PFSK-1 (cell line): Measurements from ENCODE around the gene CHL1.

Experiments
- FOXP2 ChIP-seq: optimal IDR thresholded peaks from 2 replicates; pipeline ENCODE3; 2011; ENCODE audit warnings: borderline replicate concordance, control low read depth, inconsistent platforms; ENCODE audit not compliant: insufficient read depth; ENCODE audit errors: extremely low read length, extremely low read depth
- POLR2AphosphoS5 ChIP-seq: IDR thresholded peaks from 2 replicates; pipeline ENCODE4 v1.6.1; 2012; ENCODE audit warnings: low read depth, mild to moderate bottlenecking, control low read depth, low read length, moderate library complexity
- SIN3A ChIP-seq: IDR thresholded peaks from 2 replicates; pipeline ENCODE4 v1.6.1; 2012; ENCODE audit warnings: mild to moderate bottlenecking, low read length, moderate library complexity, borderline replicate concordance; ENCODE audit not compliant: insufficient read depth
- TAF1 ChIP-seq: IDR thresholded peaks from 2 replicates; pipeline ENCODE4 v1.6.1; 2012; ENCODE audit warnings: low read length, control low read depth, borderline replicate concordance; ENCODE audit not compliant: insufficient read depth
- TF ChIP-seq, protein P1 (sequence below), 2 experiments: IDR thresholded peaks; 2 replicates each; pipeline versions ENCODE4 v1.6.1 to v1.8.0; 2011 to 2012; ENCODE audit warnings: low read depth in 2 of 2, low read length in 2 of 2, control low read depth in 1 of 2, inconsistent platforms in 1 of 2, mild to moderate bottlenecking in 1 of 2, moderate library complexity in 1 of 2; ENCODE audit not compliant: insufficient read depth in 1 of 2

The CHL1 gene

DNA sequence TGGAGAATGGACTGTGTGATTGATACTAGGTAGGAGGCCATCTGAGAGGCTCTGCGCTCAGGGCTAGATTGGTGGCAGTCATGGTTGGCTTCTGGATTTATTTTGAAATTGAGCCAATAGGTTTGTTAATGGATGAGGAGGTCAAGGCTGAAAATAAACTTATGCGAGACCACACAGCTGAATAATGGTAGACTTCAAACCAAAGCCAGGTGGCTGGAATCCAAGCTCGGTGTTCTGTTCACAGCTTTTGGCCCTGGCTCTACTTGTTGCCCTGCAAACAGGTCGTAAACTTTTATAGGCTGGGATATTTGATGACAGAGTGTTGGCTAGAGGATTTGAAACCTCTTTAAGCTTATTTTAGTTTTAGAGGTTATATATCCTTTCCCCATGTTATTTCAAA lies 160.4 kb downstream of the CHL1 start:
- TF ChIP-seq TAF1: no peak
- TF ChIP-seq SIN3A: no peak
- TF ChIP-seq POLR2AphosphoS5: no peak
- TF ChIP-seq, protein P1, sequence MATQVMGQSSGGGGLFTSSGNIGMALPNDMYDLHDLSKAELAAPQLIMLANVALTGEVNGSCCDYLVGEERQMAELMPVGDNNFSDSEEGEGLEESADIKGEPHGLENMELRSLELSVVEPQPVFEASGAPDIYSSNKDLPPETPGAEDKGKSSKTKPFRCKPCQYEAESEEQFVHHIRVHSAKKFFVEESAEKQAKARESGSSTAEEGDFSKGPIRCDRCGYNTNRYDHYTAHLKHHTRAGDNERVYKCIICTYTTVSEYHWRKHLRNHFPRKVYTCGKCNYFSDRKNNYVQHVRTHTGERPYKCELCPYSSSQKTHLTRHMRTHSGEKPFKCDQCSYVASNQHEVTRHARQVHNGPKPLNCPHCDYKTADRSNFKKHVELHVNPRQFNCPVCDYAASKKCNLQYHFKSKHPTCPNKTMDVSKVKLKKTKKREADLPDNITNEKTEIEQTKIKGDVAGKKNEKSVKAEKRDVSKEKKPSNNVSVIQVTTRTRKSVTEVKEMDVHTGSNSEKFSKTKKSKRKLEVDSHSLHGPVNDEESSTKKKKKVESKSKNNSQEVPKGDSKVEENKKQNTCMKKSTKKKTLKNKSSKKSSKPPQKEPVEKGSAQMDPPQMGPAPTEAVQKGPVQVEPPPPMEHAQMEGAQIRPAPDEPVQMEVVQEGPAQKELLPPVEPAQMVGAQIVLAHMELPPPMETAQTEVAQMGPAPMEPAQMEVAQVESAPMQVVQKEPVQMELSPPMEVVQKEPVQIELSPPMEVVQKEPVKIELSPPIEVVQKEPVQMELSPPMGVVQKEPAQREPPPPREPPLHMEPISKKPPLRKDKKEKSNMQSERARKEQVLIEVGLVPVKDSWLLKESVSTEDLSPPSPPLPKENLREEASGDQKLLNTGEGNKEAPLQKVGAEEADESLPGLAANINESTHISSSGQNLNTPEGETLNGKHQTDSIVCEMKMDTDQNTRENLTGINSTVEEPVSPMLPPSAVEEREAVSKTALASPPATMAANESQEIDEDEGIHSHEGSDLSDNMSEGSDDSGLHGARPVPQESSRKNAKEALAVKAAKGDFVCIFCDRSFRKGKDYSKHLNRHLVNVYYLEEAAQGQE (IDR thresholded peaks at IDR 0.05; ENCODE audit: insufficient read depth in 1 of 2, low read depth in 2 of 2, low read length in 2 of 2): no peak
- TF ChIP-seq FOXP2: no peak

DNA sequence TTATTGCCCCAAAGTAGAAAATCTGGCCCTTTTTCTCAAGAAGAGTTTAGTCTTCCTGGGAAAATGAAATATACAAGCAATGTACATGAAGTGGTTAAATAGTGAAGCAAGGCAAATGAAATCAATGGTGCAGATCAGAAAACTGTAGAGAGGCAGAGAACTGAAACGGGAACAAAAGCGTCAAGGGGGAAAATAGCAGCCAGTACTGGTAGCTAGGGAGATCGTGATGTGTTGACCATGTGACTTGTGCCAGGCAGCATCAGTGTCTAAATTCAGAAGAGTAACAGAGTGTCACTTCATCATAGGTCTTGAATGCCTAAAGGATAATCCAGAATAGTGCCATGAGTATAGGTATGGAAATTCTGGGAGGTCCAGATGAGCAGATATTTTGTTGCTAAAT lies 163.1 kb downstream of the CHL1 start:
- TF ChIP-seq POLR2AphosphoS5: no peak
- TF ChIP-seq, protein P1 (IDR thresholded peaks at IDR 0.05; ENCODE audit: insufficient read depth in 1 of 2, low read depth in 2 of 2, low read length in 2 of 2): no peak
- no peak for TF ChIP-seq TAF1
- no peak for TF ChIP-seq FOXP2
- no peak for TF ChIP-seq SIN3A

DNA sequence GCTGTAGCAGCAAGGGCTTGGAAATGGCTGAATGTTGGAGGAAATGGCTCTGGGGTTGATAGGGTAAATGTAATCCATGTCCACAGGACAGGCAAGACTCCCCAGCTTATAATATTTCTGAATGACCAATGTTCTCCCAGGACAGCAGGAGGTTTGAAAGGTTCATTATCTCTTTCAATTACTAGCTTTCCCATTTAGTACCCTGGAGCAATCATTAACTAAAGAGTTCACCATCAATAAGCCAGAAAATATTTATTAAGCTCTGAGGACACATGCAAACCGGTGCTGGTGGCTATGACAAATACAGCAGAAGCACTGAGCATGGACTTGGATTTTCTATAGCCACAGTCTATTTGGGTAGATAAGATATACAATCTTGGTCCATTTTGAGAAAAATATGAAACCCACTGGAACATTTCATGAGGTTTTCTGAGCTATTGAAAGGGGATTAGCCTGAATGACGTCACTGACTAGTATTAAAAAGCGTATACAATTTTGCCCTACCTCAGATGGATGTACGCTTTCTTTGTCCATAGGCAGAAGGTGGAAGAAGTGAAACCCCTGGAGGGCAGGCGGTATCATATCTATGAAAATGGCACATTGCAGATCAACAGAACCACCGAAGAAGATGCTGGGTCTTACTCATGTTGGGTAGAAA lies 166.2 kb downstream of the CHL1 start:
- TF ChIP-seq POLR2AphosphoS5: no peak
- TF ChIP-seq SIN3A: no peak
- TF ChIP-seq, protein P1 (IDR thresholded peaks at IDR 0.05; ENCODE audit: insufficient read depth in 1 of 2, low read depth in 2 of 2, low read length in 2 of 2): no peak
- TF ChIP-seq TAF1: no peak
- TF ChIP-seq FOXP2: no peak

DNA sequence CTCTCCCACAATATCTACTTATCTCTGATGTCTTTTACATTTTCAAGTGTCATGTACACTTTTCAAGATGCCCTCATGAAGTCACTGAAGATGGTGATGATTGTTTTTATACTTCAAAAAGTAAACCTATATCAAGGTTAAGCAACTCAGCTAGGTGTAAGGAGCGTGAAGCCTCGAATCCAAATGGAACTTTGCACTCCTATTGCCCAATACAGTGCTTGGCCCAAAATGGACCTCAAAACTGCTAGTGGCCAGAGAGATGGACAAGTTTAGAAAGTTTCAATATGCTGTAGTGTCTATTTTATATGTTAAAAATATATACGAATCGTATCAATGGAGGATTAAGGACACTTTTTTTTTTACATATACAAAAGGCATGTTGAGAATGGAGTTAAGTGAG lies 167.7 kb downstream of the CHL1 start:
- TF ChIP-seq POLR2AphosphoS5 (no peak), FOXP2 (no peak), SIN3A (no peak), TAF1 (no peak)
- TF ChIP-seq, protein P1 (IDR thresholded peaks at IDR 0.05; ENCODE audit: insufficient read depth in 1 of 2, low read depth in 2 of 2, low read length in 2 of 2): no peak

DNA sequence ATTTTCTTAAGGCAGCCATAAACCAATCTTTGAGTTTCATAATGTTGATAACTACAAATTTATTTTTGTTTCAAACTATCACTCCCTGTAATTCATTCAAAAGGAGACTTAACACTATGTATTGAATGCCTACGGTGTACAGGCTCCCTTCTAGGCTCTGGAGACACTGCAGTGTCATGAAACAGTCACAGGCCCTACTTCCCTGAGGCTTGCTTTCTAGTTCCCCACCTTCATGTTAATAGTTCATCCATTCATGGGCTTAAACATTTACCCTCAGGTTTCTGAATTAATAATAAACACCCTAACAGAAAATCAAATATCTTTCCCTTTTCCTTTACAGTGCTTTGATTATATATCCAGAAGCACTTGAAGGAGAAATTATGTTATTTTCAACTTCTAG lies 168.7 kb downstream of the CHL1 start:
- TF ChIP-seq FOXP2 (no peak), TAF1 (no peak), SIN3A (no peak), POLR2AphosphoS5 (no peak)
- TF ChIP-seq, protein P1 (IDR thresholded peaks at IDR 0.05; ENCODE audit: insufficient read depth in 1 of 2, low read depth in 2 of 2, low read length in 2 of 2): no peak
